Measurements from ENCODE around the gene SERP2. TPM values are rescaled to one million over a fixed set of nuclear protein-coding genes. Genes with fewer than 3 reads are reported as not detected.

The SERP2 gene
- total and polyA plus RNA-seq, 2 donors (not counting 1 experiment from before 2014, with no cell fraction given) = 10.6 to 15.5 TPM

GRCh38 chr13:44371421-44371820 is 2.2 kb upstream of the SERP2 start:
- Histone ChIP-seq H2AFZ (ENCODE audit: low read length) (no peak overlapping the region), H3K4me2 (ENCODE audit: extremely low read depth, insufficient read depth, low read length) (no peak overlapping the region), H3K9ac (ENCODE audit: insufficient read depth, low read length) (no peak overlapping the region), H3K36me3 (ENCODE audit: control insufficient read depth, insufficient read depth, low read length) (no peaks in the 10 kb centered on the region), H3K4me1 (ENCODE audit: control insufficient read depth, extremely low read depth, insufficient read depth, low read length) (peaks cover 9% of the 10 kb centered on the region), H3K9me3 (ENCODE audit: control insufficient read depth, insufficient read depth, low read depth, low read length) (no peaks in the 10 kb centered on the region), H3K79me2 (ENCODE audit: control insufficient read depth, insufficient read depth, low read length) (no peaks in the 10 kb centered on the region), H4K20me1 (ENCODE audit: control insufficient read depth, extremely low read depth, insufficient read depth, low read length) (no peaks in the 10 kb centered on the region), H3K4me3 (replicated peaks in 1 of 4; ENCODE audit: control extremely low read depth in 1 of 4, insufficient read depth in 1 of 4, low read depth in 3 of 4, low read length in 4 of 4) (no peak overlapping the region), H3K27me3 (ENCODE audit: control insufficient read depth, insufficient read depth, low read length) (no peaks in the 10 kb centered on the region), H3K27ac (ENCODE audit: insufficient read depth, low read length) (no peak overlapping the region)
- DNase-seq (ENCODE audit: low read depth in 2 of 2) = no peak
- TF ChIP-seq, protein P1, sequence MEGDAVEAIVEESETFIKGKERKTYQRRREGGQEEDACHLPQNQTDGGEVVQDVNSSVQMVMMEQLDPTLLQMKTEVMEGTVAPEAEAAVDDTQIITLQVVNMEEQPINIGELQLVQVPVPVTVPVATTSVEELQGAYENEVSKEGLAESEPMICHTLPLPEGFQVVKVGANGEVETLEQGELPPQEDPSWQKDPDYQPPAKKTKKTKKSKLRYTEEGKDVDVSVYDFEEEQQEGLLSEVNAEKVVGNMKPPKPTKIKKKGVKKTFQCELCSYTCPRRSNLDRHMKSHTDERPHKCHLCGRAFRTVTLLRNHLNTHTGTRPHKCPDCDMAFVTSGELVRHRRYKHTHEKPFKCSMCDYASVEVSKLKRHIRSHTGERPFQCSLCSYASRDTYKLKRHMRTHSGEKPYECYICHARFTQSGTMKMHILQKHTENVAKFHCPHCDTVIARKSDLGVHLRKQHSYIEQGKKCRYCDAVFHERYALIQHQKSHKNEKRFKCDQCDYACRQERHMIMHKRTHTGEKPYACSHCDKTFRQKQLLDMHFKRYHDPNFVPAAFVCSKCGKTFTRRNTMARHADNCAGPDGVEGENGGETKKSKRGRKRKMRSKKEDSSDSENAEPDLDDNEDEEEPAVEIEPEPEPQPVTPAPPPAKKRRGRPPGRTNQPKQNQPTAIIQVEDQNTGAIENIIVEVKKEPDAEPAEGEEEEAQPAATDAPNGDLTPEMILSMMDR (conservative IDR thresholded peaks at IDR 0.05 in 1 of 2, IDR thresholded peaks at IDR 0.05 in 1 of 2; ENCODE audit: low read depth in 1 of 2, low read length in 2 of 2) = no peak
- TF ChIP-seq EZH2 (IDR thresholded peaks at IDR 0.05; ENCODE audit: low read length, missing control alignments) = no peak

GRCh38 chr13:44373247-44373600 is 400 bp upstream of the SERP2 start:
- H3K4me3 ChIP-seq (replicated peaks in 1 of 4; ENCODE audit: control extremely low read depth in 1 of 4, insufficient read depth in 1 of 4, low read depth in 3 of 4, low read length in 4 of 4) = peak overlapping the region; percentile 40 to 68 (median 54)
- H4K20me1 ChIP-seq (ENCODE audit: control insufficient read depth, extremely low read depth, insufficient read depth, low read length) = no peaks in the 10 kb centered on the region
- H2AFZ ChIP-seq (ENCODE audit: low read length) = peak overlapping the region; percentile 82
- TF ChIP-seq, protein P1 (conservative IDR thresholded peaks at IDR 0.05 in 1 of 2, IDR thresholded peaks at IDR 0.05 in 1 of 2; ENCODE audit: low read depth in 1 of 2, low read length in 2 of 2) = no peak
- TF ChIP-seq EZH2 (IDR thresholded peaks at IDR 0.05; ENCODE audit: low read length, missing control alignments) = no peak
- peak overlapping the region; percentile 66 for H3K9ac ChIP-seq (ENCODE audit: insufficient read depth, low read length)
- H3K27ac ChIP-seq (ENCODE audit: insufficient read depth, low read length) = no peak overlapping the region
- H3K79me2 ChIP-seq (ENCODE audit: control insufficient read depth, insufficient read depth, low read length) = no peaks in the 10 kb centered on the region
- no peak for DNase-seq (ENCODE audit: low read depth in 2 of 2)
- no peaks in the 10 kb centered on the region for H3K36me3 ChIP-seq (ENCODE audit: control insufficient read depth, insufficient read depth, low read length)
- H3K9me3 ChIP-seq (ENCODE audit: control insufficient read depth, insufficient read depth, low read depth, low read length) = no peaks in the 10 kb centered on the region
- peak overlapping the region; percentile 88 for H3K4me2 ChIP-seq (ENCODE audit: extremely low read depth, insufficient read depth, low read length)
- H3K27me3 ChIP-seq (ENCODE audit: control insufficient read depth, insufficient read depth, low read length) = no peaks in the 10 kb centered on the region
- peaks cover 7% of the 10 kb centered on the region for H3K4me1 ChIP-seq (ENCODE audit: control insufficient read depth, extremely low read depth, insufficient read depth, low read length)

- no peaks in the 10 kb centered on the region for H3K27me3 ChIP-seq (ENCODE audit: control insufficient read depth, insufficient read depth, low read length)
- DNase-seq (ENCODE audit: low read depth in 2 of 2) = no peak
- H4K20me1 ChIP-seq (ENCODE audit: control insufficient read depth, extremely low read depth, insufficient read depth, low read length) = no peaks in the 10 kb centered on the region
- no peak overlapping the region for H3K27ac ChIP-seq (ENCODE audit: insufficient read depth, low read length)
- H3K4me1 ChIP-seq (ENCODE audit: control insufficient read depth, extremely low read depth, insufficient read depth, low read length) = no peaks in the 10 kb centered on the region
- TF ChIP-seq, protein P1 (conservative IDR thresholded peaks at IDR 0.05 in 1 of 2, IDR thresholded peaks at IDR 0.05 in 1 of 2; ENCODE audit: low read depth in 1 of 2, low read length in 2 of 2) = no peak
- no peak for TF ChIP-seq EZH2 (IDR thresholded peaks at IDR 0.05; ENCODE audit: low read length, missing control alignments)
- peak overlapping the region; percentile 36 for H3K4me2 ChIP-seq (ENCODE audit: extremely low read depth, insufficient read depth, low read length)
- no peaks in the 10 kb centered on the region for H3K36me3 ChIP-seq (ENCODE audit: control insufficient read depth, insufficient read depth, low read length)
- no peaks in the 10 kb centered on the region for H3K79me2 ChIP-seq (ENCODE audit: control insufficient read depth, insufficient read depth, low read length)
- no peaks in the 10 kb centered on the region for H3K9me3 ChIP-seq (ENCODE audit: control insufficient read depth, insufficient read depth, low read depth, low read length)
- peak overlapping the region in 3 of 4 experiments; percentile 17 to 68 (median 24) for H3K4me3 ChIP-seq (replicated peaks in 1 of 4; ENCODE audit: control extremely low read depth in 1 of 4, insufficient read depth in 1 of 4, low read depth in 3 of 4, low read length in 4 of 4)
- no peak overlapping the region for H3K9ac ChIP-seq (ENCODE audit: insufficient read depth, low read length)
- peak overlapping the region; percentile 27 for H2AFZ ChIP-seq (ENCODE audit: low read length)
Observed at GRCh38 chr13:44374348-44374712, 706 bp downstream of the SERP2 start.

All from fibroblast of lung (primary cell).